VCaP (cell line): ENCODE results near the gene NMT1.

Source experiments
- H3K27ac ChIP-seq: fragments of 450-650 bp; 2 replicates; pipeline ENCODE4 v1.5.1; 2017
- CTCF ChIP-seq: fragments of 450-650 bp; conservative IDR thresholded peaks from 2 replicates; pipeline ENCODE4 v1.5.1; 2017; ENCODE audit warnings: mild to moderate bottlenecking, moderate library complexity

Gene NMT1

GRCh38 chr17:45086865-45087503 is 25.9 kb downstream of the NMT1 start:
- no peak overlapping the region; the same call in 1 of the 2 replicates for H3K27ac ChIP-seq
- no peak for TF ChIP-seq CTCF

GRCh38 chr17:45087504-45087975 is 26.4 kb downstream of the NMT1 start:
- TF ChIP-seq CTCF, result no peak
- H3K27ac ChIP-seq, result no peak overlapping the region; the same call in 1 of the 2 replicates

DNA sequence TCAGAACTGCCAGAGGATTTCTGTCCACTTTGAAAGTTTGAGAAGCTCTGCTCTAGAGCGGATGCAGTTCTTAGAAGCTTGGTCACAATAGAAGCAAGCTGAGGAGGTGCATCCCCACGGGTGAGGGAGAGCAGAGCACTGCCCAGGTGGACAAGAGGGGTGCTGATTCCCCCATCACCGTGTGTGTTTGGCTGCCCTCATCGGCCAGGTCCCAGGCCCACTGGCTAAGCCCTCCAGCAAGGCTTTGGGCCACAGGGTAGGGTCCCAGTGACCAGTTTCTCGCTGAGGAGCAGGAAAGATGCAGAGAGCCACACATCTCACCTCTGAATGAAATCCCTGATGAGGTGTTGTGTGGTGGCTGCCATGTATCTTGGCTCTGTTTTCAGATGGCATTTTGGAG is 26.9 kb downstream of the NMT1 start:
- H3K27ac ChIP-seq, result no peak overlapping the region
- TF ChIP-seq CTCF, result no peak

GRCh38 chr17:45088741-45089140 is 27.6 kb downstream of the NMT1 start:
- no peak overlapping the region for H3K27ac ChIP-seq

DNA sequence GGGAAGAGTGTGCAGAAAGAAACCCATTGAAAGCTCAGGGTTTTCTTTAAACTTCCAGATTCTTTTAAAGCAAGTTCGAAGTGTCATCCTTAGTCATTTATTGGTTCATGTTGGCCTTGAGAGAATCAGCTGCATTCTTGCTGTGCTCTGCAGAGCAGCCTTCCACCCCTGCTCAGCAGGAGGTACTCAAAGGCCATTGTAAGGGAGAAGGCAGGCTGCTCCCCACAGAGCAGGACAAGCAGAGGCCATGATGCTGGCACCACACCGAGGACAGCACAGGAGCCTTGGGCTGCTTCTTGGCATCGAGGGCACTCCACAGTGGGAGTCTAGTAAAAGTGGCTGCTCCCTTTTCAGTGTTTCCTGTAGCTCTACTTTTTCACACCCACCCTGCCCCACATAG is 29.6 kb downstream of the NMT1 start:
- H3K27ac ChIP-seq, result no peak overlapping the region
- no peak for TF ChIP-seq CTCF

More at GRCh38 chr17:45088741-45089140, 27.6 kb downstream of the NMT1 start:
- TF ChIP-seq CTCF, result no peak

GRCh38 chr17:45091778-45092425 is 30.8 kb downstream of the NMT1 start:
- TF ChIP-seq CTCF, result no peak
- H3K27ac ChIP-seq, result 0 out of 2 replicates have a peak overlapping the region, but pooled peaks have one; percentile 32

GRCh38 chr17:45092911-45093430 is 31.9 kb downstream of the NMT1 start:
- H3K27ac ChIP-seq, result peak overlapping the region; percentile 32
- no peak for TF ChIP-seq CTCF
